GM13976 (cell line): Measurements from ENCODE around the gene IRGQ.

ENCODE experiments used
- DNase-seq: peaks from one replicate; pipeline ENCODE4 v3.0.0; 2012; ENCODE audit warnings: low spot score
- CTCF ChIP-seq: IDR thresholded peaks from 2 replicates; pipeline ENCODE4 v1.5.1; 2012; ENCODE audit warnings: borderline replicate concordance, mild to moderate bottlenecking; ENCODE audit not compliant: insufficient read depth; ENCODE audit errors: extremely low read depth, missing control alignments, control extremely low read depth
- in situ Hi-C: fragments of 300-500 bp; cut with MboI; formaldehyde crosslinking; loops from one replicate; pipeline ENCODE4 v1.12.0; 2022; ENCODE audit warnings: low sequenced_read_pairs, mixed read lengths, inconsistent platforms; ENCODE audit not compliant: unreplicated experiment

Gene IRGQ

GRCh38 chr19:43625918-43626579 is 30.1 kb upstream of the IRGQ start:
- in situ Hi-C loops = no loop called here
- DNase-seq = no peak
- no peak for TF ChIP-seq CTCF

GRCh38 chr19:43624933-43625332 is 29.0 kb upstream of the IRGQ start:
- in situ Hi-C loops = no loop called here
- TF ChIP-seq CTCF = peak; percentile 71
- DNase-seq = peak; percentile 92

- TF ChIP-seq CTCF = no peak
- no peak for DNase-seq
- in situ Hi-C loops = no loop called here
These were observed 28.1 kb upstream of the IRGQ start for GRCh38 chr19:43623889-43624670.

DNA sequence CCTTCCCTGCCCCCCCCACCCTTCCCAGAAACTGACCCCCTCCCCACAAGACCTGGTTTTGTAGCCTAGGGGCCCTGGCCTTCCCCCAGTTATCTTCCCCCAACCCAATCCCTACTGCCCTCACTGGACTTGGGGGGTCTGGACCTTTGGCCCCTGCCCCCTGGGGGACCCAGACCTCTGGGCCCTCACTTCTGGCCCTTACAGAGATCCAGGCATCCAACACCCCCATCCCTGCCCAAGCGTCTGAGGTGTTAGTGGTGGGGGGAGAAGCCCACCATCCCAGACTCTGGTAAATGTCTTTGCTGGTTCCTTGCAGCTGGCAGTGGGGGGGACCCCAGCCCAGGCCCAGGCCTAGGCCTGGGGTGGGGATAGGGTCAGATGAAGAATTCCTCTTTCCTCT is 27.0 kb upstream of the IRGQ start:
- in situ Hi-C loops = no loop called here
- no peak for DNase-seq
- TF ChIP-seq CTCF = no peak

DNA sequence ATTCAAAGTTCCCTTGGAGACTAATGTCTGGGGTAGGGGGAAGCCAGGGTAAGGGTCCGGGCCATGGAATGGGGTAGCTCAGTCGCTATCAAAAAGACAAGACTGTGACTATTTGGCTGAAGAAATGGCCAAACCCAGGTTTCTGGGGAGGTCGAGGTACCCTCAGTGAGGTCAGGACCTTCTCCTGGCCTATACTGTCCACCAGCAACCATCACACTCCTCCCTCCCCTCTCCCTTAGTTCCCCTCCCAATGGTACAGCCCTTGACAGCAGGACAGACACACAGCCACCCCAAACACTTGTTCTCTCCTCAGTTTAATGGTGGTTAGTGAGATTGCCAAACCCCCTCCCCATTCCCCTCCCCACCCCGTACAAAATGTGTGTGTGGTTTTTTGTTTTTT is 26.1 kb upstream of the IRGQ start:
- DNase-seq = no peak
- TF ChIP-seq CTCF = no peak
- in situ Hi-C loops = no loop called here

DNA sequence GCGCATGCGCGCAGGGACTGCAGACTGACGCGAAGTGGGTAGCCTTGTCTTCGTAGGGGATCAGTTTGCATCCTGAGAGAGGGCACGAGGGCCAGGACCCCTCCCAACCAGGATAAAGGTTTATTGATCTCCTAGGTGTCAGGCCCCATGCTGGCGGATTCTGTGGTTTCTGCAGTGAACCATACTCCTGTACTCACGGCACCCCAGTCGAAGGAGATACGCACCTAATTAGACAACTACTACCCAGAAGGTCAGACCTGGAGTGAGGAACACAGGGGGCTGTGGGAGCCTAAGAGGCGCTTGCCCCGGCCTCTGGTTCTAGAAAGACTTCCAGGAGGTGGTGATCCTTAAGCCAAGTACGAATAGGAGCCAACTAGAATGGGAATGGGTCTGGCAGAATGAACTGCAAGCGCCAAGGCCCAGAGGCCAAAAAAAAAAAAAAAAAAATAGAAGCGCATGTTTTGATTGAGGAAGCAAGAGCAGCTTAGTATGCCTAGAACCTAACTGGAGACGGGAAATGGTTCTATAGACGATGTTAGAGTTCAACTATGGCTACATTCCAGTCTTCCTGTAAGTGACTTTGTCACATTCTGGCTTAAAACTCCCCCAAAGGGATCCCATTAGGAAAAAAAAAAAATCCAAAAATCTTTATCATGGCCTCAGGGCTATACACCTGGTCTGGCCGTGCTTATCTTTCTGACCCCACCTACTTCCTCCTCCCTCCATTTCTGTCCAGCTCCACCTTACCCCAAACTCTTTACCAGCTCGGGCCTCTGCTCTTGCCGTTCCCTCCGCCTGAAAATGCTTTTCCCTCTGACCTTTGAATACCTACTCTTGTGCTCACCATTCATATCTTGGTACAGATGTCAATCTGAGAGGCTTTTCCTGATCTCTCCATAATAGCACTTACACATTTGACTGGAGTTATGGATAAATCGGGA is 24.4 kb upstream of the IRGQ start:
- DNase-seq = no peak
- in situ Hi-C loops = no loop called here
- no peak for TF ChIP-seq CTCF
